Fibroblast of peridontal ligament (primary cell): ENCODE data around the gene FRMD1.

Experiments
- DNase-seq: peaks from one replicate; pipeline ENCODE4 v3.0.0-alpha.2; 2010; ENCODE audit errors: extremely low read depth

FRMD1 gene

DNA sequence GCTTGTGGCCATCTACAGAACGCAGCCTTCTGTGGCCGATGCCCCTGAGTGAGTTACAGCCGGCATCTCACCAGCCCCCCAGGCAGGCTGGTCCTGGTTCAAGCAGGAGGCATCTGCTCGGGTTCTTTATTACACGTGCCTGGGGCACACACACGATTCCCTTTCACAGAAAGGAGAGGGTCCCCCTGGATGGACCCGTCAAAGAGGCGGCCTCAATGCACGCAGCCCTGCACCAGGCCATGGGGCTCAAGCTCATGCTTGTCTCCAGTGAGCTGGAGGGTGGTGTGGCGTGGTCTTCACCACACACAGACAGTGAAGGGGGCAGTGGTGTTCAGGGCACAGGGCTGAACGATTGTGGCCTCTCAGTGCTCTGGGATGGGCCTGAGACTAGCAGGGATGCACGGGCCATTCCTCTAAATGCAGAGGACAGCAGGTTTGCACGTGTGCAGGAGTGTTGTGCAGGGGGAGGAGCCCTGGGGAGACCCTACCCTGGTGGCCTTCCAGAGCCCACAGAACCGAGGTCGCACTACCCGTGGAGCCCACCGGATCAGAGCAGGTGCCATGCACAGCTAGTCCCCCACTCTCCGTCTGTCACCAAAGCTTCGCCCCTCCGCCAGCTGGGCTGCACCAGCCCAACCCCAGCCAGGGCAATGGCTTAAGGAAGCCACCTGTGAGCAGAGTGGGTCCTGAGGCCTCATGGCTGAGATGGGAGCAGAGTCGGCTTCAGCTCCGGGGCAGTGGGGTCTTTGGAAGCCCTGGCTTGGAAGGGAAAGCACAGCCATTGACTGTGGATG lies 23.1 kb downstream of the FRMD1 start:
- DNase-seq: no peak

DNA sequence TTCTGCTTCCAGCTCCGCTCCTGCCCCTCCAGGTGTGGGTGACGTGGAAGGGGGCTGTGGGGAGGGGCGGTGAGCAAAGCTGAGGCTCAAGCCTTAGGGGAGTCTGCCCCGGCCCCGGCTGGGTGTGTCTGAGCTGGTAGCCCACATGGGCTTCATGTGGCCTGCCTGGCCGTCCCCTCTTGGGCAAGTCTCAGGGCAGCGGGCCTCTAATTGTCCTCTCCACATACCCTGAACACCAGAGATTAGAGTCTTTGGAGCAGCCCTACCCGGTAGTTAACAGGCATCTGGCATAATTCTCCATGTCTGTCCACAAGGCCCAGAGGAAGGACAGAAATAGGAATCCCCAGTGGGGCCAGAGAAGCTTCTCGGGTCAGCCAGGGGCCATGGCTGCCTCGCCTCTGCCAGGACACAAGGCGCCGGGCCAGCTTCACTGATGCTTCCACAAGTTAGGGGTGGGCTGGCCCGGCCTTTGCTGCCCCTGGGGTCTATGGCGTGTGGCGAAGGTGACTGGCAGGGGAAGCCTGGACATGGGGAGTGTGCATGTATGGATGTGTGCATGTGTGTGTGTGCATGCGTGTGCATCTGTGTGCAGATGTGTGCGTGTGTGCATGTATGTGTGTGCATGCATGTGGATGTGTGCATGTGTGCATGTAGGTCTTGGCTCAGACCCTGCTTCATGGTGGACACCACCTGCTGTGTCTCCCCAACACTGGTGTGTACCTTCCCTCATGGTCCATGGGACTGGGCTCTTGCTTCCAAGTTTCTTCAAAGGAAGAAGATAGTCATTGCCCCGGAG lies 24.0 kb downstream of the FRMD1 start:
- no peak for DNase-seq

DNA sequence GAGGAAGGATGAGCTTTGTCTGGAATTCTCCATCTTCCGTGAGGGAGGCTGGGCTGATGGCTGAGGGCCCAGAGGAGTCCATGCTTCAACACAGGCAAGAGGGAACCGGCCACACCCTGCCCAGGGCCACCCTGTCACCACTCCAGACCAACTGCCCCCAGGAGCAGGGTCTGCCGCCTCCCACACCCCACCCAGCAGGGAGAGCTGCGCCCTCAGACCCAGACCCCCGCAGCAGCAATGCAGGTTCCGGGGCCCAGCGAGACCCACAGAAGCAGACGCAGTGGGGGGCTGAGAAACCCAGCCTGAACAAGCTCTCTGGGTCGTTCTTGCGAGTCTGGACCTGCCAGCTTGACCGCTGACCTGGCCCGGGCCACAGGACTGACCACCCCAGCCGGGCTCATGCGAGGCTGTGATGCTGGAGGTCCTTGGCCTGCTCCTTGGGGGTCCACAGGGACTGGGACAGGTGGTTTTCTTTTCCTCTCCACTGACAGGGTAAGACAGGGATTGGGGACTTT lies 25.0 kb downstream of the FRMD1 start:
- no peak for DNase-seq

DNA sequence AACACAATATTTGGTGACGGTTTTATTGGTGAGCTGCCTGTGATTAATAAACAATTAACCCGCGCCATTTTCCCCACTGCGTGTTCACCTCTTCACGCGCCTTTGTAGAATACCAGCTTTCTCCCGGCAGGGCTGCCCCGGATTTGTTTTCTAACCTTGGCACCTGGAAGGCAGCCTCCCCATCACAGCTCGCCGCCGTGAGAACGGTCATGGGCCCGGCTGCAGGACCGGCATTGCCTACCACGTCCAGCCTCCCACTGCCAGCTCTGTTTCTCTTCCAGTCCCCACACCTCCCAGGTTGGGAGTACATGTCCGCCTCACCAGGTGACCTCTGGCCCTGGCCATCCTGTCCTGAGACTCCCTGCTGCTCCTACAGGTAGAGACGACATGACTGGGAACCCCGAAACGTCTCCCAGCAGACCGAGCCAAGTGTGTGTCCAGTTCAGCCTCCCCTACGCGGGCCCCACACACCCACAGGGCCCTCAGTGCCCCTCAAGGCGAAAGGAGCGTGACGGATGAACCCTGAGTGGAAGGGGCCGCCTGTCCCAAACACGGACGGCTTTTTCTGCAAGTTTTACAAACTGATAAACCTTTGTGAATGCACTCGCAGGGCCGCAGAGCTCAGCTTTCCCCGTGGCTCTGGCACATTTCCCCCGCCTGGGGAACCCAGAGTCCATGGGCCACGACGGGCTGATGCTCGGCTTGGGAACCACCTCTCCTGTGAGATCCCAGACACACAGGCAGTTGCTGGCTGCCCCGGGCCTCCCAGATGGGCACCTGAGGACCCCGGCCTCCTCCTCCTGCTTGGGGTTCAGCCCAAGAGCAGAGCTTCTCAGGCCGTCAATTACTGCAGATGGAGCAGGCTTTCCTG lies 25.7 kb downstream of the FRMD1 start:
- DNase-seq: no peak

DNA sequence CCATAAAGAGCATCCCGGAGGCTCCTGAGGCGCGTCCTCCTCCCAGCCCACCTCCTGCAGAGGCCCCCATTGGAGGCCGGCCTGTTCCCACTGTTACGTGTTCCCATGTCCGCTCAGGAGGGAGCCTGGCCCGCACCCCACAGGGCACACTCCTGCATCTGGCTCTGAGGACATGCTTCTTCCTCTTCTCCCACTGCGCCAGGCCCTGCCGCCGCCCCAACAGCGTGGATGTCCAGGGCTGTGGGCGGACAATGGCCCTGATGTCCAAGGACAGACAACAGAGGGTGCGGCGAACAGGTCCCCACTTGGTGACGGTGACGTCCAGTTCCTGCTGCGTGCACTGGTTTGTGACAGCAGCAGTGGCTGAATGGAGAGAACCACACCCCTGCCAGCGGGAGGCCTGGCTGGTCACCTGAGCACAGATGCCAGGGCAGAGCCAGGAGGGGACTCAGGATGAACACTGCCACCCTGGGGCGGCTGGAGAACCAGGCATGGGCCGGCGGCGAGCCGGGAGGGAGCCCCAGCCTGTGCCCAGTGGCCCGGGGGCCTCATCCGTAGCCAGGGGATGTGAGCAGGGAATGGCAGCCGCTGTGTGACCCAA lies 26.6 kb downstream of the FRMD1 start:
- no peak for DNase-seq

DNA sequence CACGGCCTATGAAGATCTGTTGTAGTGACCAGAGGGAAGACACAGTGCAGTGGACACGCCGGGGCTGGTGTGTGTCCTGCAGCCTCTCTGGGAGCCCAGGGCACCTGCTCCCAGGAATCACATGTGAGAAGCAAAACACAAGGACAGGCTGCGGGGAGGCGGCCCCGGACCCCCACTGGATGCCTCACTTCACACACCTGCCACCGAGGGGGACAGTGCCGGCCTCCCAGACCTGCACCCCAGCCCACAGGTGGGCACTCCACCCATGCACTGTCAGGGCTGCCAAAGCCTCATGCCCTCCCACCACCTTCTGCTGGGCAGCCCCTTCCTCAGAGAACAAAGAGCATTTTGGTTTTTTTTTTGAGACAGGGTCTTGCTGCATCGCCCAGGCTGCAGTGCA lies 27.4 kb downstream of the FRMD1 start:
- no peak for DNase-seq

DNA sequence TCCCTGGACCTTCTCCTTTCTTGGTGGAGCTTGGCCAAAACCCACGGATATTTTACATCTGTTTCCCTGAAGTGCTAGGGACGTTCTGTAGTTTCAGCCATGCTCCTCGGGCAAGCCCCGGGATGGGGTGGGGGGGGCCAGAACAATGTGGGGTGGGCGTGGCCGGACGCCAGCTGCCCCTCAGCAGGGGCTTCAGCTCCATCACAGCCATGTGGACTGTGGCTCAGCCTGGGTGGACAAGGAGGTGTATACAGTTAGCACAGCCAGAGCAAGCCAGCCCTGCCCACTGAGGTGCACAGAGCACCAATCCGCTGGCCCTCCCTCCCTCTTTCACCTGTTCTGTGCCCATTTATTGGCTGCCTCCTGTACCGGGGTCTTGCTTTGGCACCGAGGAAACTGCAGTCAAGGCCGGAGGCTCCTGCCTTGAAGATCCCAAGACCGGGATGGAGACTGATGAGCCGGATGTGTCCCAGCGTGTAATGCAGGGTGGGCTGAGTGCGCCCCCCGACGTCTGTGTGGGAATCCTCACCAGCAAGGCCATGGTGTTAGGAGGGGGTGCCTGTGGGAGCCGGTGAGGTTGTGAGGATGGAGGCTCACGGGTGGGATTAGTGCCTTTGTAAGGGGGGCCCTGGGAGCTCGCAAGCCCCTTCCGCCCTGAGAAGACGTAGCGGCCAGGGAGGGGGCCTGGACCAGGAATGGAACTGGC lies 28.0 kb downstream of the FRMD1 start:
- DNase-seq: no peak

DNA sequence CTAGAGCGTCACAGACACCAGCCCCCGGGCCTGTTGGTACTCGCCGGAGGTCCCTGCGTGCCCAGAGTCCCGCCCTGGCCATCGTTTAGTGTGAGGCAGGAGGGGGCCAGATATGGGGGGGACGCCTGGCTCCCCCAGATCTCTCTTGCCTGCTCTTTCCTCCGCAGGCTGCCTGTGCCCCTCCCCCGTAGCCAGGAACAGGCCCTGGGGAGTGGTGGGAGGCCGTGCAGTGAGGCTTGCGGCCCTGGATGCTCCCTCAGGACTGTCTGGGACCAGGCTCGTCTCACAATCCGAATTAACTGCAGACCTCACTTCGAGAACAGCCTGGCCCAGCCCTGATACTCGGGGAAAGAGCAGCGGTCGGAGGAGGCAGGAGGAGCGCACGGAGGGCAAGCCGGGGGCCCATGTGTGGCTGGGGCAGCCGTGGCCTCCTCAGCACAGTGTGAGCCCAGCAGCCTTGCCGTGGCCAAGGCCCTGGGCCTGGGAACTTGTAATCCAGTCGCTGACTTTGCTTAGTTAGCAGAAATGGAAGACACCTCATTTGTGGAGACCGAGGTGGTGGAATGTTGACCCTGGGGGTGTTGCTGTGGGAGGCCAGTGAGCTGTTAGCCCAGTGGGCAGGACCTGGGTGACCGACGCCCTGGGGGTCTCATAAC lies 28.7 kb downstream of the FRMD1 start:
- DNase-seq: no peak

DNA sequence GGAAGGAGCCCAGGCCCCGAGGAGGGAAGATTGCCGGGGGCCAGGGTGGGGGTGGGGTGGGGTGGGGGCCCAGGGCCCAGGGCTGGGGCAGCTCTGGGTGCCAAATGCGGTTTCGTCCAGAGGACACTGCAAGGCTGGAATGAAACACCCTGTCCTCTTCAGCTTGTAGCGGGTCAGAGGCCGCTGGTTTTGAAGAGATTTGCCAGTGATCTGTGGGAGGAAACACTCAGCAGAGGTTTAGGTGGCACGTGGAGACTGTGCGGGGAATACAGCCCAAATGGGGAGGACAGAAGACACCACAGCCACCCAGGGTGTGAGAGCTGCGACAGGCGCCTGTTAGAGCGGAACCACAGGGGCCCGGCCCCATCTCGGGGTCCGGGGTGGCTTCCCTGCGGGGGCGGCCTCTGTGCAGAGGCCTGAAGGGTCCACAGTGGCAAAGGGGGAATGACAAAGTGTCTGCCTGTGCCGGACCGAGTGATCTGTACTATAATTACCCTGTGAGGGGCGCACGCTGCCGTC lies 29.2 kb downstream of the FRMD1 start:
- no peak for DNase-seq

DNA sequence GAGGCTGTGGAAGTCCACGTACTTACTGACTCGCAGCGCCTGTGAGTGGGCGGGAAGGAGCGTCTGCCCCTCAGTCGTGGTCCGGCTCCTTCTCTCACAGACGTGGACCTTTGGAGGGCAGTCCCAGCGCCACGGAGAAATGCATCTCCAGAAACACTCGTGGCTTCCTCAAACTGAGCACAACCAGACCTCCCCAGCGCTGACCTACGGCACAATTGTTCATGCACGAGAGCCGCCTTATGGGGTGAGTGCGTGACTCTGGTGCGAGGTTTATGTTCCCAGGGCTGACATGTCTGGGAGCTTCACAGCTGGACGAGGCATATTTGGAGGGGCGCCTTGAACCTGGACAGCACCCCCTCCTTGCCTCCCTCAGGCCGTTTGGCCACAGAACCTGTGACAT lies 29.7 kb downstream of the FRMD1 start:
- DNase-seq: no peak

DNA sequence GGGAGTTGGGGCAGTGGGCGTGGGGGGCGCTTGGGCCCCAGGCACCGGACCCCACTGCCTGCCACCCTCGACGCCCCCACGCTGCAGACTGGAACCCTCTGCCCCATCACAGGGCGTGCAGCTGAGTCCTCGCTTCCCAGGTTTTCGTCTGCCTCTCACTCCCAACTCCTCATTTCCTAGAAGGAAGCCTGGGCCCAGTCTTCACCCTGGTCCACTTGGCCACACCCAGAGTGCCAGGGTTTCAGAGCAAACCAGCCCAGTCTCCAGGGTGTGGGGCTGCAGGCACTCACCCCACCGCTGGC lies 30.3 kb downstream of the FRMD1 start:
- no peak for DNase-seq

DNA sequence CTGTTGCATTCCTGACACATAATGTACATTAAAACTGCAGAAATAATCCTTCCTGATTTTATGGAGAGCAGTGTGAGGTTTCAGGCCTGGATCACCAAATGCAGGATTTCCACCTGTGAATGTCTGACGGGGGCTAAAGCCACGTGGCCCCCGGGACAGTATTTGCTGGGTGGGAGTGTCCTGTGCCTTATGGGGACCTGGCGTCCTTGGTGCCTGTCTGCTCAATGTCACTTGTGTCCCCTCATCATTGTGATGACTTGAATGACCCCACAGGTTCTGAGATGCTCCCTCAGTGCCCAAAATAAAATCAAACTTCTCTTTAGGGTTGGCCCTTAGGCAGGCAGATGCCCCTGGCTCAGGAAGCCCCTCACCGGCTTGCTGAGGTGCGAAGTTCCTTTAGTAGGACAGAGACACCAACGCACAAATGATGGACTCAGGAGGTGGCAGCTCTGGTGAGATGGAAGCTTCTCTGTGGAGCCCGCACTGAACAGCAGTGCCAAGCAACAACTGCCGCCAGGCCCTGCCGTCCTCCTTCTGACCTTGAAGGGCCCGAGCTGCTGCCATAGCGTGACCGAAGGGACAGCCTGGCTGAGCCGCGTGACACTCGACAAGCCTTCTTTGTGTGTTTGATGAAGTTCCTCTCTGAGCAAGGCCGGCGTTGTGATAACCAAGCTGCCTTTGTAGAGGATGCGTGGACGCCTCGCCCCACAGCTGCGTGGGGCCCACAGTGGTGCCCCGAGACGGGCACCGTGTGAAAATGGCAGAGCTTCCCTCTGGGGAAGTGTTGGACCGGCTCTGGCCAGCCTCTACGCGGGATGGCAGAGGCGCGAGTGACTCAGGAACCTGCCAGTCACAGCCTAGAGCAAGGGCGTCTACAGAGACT lies 30.9 kb downstream of the FRMD1 start:
- DNase-seq: no peak

DNA sequence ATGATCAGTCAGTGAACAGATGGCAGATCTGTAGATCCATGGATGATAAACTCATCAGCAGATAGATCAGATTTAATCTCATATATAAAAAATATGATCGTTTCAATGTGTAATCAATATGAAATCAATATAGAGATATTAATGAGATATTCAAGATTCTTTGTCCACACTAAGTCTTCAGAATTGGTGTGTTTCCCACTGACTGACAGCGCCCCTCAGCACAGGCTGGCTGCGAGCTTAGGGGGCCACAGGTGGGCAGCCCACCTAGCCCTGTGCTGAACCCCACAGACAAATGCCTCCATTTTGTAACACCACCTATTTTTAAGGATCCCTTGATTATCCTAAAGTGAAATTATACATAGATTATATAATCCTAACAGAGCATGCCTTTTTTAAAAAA lies 32.3 kb downstream of the FRMD1 start:
- DNase-seq: no peak

DNA sequence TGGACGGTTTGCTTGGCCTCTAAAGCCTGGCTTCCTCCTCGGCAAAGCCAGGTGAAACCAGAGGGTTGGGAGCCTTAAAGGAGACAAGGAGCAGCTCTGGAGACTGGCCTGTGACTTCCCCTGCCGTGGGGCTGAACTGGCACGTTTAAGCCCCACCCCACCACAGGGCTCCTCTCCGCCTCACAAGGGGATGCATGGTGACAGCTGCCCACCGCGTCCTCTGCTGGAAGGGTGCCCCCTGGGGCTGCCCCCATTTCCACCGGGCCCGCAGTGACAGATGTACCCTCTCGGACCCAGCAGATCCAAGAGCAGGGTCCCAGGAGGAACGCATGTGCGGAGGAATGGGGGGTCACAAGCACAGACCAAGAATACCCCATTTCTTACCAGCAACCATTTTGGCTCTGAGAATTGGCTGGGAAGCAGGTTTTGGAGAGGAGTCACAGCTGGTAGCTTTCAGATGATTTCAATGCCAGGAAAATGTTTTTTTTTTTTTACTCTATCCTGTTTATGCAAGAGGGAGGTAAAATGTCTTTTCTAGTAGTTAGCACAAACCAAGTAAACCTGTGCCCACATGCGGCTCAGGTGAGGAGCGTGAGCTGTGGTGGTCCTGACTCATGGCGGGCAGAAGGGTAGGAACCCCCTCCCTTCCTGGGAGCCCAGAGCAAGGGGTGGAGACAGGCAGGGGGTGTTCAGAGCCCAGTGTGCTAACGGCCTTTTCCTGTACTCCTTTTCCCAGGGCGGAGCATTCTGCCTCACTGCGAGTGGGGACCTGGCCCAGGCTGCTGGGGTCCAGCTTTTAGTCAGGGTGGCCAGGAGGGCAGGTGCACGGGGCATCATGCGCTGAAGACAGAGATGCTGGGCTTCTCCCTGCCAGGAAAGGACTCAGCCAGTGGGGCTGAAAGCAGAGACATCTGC lies 33.0 kb downstream of the FRMD1 start:
- no peak for DNase-seq

DNA sequence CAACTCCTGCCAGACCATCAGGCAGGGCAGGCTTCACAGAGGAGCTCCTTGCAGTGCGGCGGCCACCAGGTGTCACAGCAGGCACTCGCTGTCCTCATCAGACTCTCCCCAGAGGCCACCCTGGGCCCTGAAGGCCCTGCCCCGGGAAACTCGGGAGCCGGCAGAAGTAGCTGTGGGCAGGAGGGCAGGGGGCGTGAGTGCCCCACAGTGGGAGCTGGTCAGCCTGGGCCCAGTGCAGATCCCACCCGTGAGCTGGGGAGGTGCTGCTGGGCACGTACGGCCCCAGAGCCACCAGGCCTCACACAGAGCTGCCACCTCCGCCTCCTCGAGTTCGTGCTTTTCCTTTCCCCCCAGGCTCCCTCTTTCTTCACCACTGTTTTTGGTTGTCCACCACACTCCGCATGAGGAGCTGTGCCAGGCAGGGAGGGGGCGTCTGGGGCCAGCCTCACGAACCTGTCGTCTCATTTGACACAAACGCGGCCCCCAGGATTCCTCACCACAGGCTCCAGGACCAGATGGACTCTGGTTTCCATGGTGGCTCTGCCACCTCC lies 33.8 kb downstream of the FRMD1 start:
- no peak for DNase-seq

DNA sequence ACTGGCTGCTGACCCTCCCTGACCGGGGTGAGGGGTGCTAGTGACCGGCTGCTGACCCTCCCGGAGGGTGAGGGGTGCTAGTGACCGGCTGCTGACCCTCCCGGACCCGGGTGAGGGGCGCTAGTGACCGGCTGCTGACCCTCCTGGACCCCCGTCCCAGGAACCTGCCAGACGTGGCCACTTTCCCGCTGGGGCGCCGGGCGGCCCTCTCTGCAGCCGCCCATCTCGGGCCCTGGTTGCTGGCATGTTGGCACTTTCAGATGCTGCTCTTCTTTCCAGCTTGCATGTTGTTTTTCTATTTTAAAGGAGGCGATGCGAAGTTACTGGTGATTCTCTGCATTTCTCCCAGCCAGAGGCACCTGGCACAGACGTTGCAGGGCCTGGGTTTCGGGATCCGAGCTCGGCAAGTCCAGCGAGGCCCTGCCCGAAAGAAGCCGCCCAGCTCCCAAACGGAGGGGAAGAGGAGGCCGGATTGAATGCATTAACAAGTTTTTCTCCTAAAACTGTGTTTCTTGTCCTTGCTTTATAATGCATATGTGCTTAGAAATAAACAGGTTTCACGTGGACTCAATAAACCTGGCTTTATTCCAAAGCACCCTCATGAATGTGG lies 34.4 kb downstream of the FRMD1 start:
- no peak for DNase-seq

DNA sequence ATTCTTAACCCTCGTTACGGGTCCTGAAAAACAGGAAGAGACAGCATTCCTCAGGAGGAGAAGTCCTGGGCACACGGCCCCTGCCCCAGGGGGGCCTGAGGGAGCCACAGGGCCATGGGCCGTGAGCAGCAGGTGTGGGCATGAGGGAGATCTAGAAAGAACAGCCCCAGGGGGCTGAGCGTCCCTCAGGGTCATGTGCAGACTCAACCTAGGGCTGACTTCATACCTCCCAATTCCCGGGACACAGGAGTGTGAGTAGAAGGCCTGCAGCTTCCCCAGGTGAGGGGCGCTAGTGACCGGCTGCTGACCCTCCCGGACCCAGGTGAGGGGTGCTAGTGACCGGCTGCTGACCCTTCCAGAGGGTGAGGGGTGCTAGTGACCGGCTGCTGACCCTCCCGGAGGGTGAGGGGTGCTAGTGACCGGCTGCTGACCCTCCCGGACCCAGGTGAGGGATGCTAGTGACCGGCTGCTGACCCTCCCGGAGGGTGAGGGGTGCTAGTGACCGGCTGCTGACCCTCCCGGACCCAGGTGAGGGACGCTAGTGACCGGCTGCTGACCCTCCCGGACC lies 35.1 kb downstream of the FRMD1 start:
- no peak for DNase-seq
